Common myeloid progenitor, CD34-positive (primary cell): ENCODE measurements around the gene CSTF3.
A peak's percentile ranks its signal among the peaks of the same experiment; 100 is the strongest.

Source experiments
- CTCF ChIA-PET: fragments of 350-600 bp; sonication (Branson Sonifier 250); formaldehyde crosslinking; loops from one replicate; lab custom pipeline; 2021; ENCODE audit warnings: antibody characterized with exemption; lab: Charles Lee
- POLR2A ChIA-PET: fragments of 350-600 bp; sonication (Branson Sonifier 250); formaldehyde crosslinking; loops from one replicate; lab custom pipeline; 2021; ENCODE audit warnings: antibody characterized with exemption; lab: Charles Lee
- DNase-seq, 3 donors: peaks; one replicate each; pipeline versions ENCODE4 v3.0.0 to v3.0.0-alpha.2; 2013
- H3K27ac ChIP-seq, 2 experiments: 1 replicate in 1 of 2; 2 replicates in 1 of 2; pipeline ENCODE4 v1.7.0; 2013; ENCODE audit warnings: inconsistent platforms in 2 of 2, low read length in 2 of 2, mild to moderate bottlenecking in 2 of 2, low read depth in 1 of 2, moderate library complexity in 1 of 2; ENCODE audit not compliant: severe bottlenecking in 2 of 2, insufficient read depth in 1 of 2, poor library complexity in 1 of 2
- H3K27me3 ChIP-seq, 5 experiments: replicated peaks in 2 of 5; 1 replicate in 3 of 5; 2 replicates in 2 of 5; pipeline versions ENCODE4 v1.6.1 to v1.7.0; 2013; ENCODE audit warnings: low read length in 4 of 5, mild to moderate bottlenecking in 2 of 5, moderate library complexity in 2 of 5, inconsistent platforms in 1 of 5; ENCODE audit not compliant: insufficient read depth in 5 of 5, control insufficient read depth in 4 of 5
- H3K36me3 ChIP-seq, 4 experiments: 1 replicate in 2 of 4; 2 replicates in 2 of 4; pipeline versions ENCODE4 v1.6.1 to v1.7.0; 2013; ENCODE audit warnings: low read length in 3 of 4, control low read depth in 1 of 4, mild to moderate bottlenecking in 1 of 4; ENCODE audit not compliant: control insufficient read depth in 4 of 4, insufficient read depth in 4 of 4
- H3K4me1 ChIP-seq, 4 experiments: 1 replicate in 3 of 4; 2 replicates in 1 of 4; pipeline versions ENCODE4 v1.6.1 to v1.7.1; 2013; ENCODE audit warnings: low read length in 3 of 4, mild to moderate bottlenecking in 3 of 4, control low read depth in 1 of 4, inconsistent platforms in 1 of 4, moderate library complexity in 1 of 4; ENCODE audit not compliant: control insufficient read depth in 4 of 4, insufficient read depth in 4 of 4; ENCODE audit errors: control extremely low read depth in 1 of 4
- H3K4me3 ChIP-seq, 7 experiments: 1 replicate in 4 of 7; 2 replicates in 3 of 7; pipeline versions ENCODE4 v1.5.1 to v1.7.0; 2013; ENCODE audit warnings: mild to moderate bottlenecking in 7 of 7, low read length in 6 of 7, moderate library complexity in 6 of 7, inconsistent platforms in 2 of 7, low read depth in 2 of 7, control low read depth in 1 of 7; ENCODE audit not compliant: insufficient read depth in 4 of 7, control insufficient read depth in 1 of 7; ENCODE audit errors: extremely low read depth in 1 of 7
- H3K9me3 ChIP-seq, 5 experiments: 1 replicate in 4 of 5; 2 replicates in 1 of 5; pipeline versions ENCODE4 v1.6.1 to v1.7.1; 2013; ENCODE audit warnings: low read length in 4 of 5, mild to moderate bottlenecking in 2 of 5, inconsistent platforms in 1 of 5, low read depth in 1 of 5, moderate library complexity in 1 of 5; ENCODE audit not compliant: control insufficient read depth in 4 of 5, insufficient read depth in 2 of 5; ENCODE audit errors: control extremely low read depth in 1 of 5
- WGBS: methylation state at CpG from one replicate; pipeline ENCODE4 v1.1.5; 2013; ENCODE audit not compliant: insufficient coverage; 5-methylcytosine and 5-hydroxymethylcytosine counted together

CSTF3 gene

GRCh38 chr11:33045551-33046255, 115.6 kb downstream of the CSTF3 start:
- ChIA-PET CTCF (interaction anchor here (0.7 to 2.2 kb wide), 4 partner anchors 10 to 20 kb away, joined by 3 to 10 read pairs (median 4); no protein-coding TSS in a partner anchor), POLR2A (no interaction called here)
- DNase-seq: no peak
- Histone ChIP-seq H3K27ac (no peak overlapping the region), H3K4me1 (peaks cover 0 to 9% (median 4%) of the 10 kb centered on the region in 4 experiments), H3K4me3 (no peak overlapping the region), H3K36me3 (peaks cover 7 to 35% (median 18%) of the 10 kb centered on the region in 4 experiments), H3K27me3 (no peaks in the 10 kb centered on the region), H3K9me3 (peaks cover 0 to 8% (median 0%) of the 10 kb centered on the region in 5 experiments)
- WGBS: 97% methylated on average over 8 of the region's 8 CpGs

- Histone ChIP-seq H3K4me1 (peaks cover 0 to 19% (median 12%) of the 10 kb centered on the region in 4 experiments), H3K27me3 (no peaks in the 10 kb centered on the region), H3K9me3 (peaks cover 0 to 8% (median 0%) of the 10 kb centered on the region in 5 experiments), H3K4me3 (no peak overlapping the region), H3K36me3 (peaks cover 7 to 35% (median 18%) of the 10 kb centered on the region in 4 experiments), H3K27ac (no peak overlapping the region)
- POLR2A ChIA-PET: no interaction called here
- no peak for DNase-seq
- CTCF ChIA-PET: interaction anchor here (1.5 to 1.7 kb wide), 2 partner anchors 9 to 78 kb away, joined by 3 to 4 read pairs; no protein-coding TSS in a partner anchor
- WGBS: 100% methylated on average over 2 of the region's 4 CpGs
Measured at GRCh38 chr11:33044285-33044756, 117.0 kb downstream of the CSTF3 start.

GRCh38 chr11:33043221-33043830, 118.0 kb downstream of the CSTF3 start:
- POLR2A ChIA-PET: no interaction called here
- CTCF ChIA-PET: interaction anchor here (1.5 to 1.7 kb wide), 2 partner anchors 10 to 77 kb away, joined by 3 to 4 read pairs; no protein-coding TSS in a partner anchor
- H3K4me3 ChIP-seq: no peak overlapping the region
- no peaks in the 10 kb centered on the region for H3K27me3 ChIP-seq
- H3K4me1 ChIP-seq: peaks cover 0 to 14% (median 12%) of the 10 kb centered on the region in 4 experiments
- peaks cover 0 to 8% (median 0%) of the 10 kb centered on the region in 5 experiments for H3K9me3 ChIP-seq
- no peak for DNase-seq
- no CpG with 5 or more reads among the region's 2 CpGs for WGBS
- H3K36me3 ChIP-seq: peaks cover 7 to 30% (median 18%) of the 10 kb centered on the region in 4 experiments
- H3K27ac ChIP-seq: no peak overlapping the region

- peak overlapping the region in 2 of 7 experiments; percentile 95 to 98 for H3K4me3 ChIP-seq
- POLR2A ChIA-PET: no interaction called here
- WGBS: 92% methylated on average over 2 of the region's 5 CpGs
- H3K36me3 ChIP-seq: peaks cover 2 to 22% (median 14%) of the 10 kb centered on the region in 4 experiments
- no peaks in the 10 kb centered on the region for H3K27me3 ChIP-seq
- H3K4me1 ChIP-seq: peaks cover 0 to 23% (median 16%) of the 10 kb centered on the region in 4 experiments
- H3K27ac ChIP-seq: no peak overlapping the region
- no peak for DNase-seq
- CTCF ChIA-PET: no interaction called here
- peaks cover 0 to 7% (median 0%) of the 10 kb centered on the region in 5 experiments for H3K9me3 ChIP-seq
Measured at GRCh38 chr11:33040862-33041453, 120.3 kb downstream of the CSTF3 start.

- ChIA-PET CTCF (interaction anchor here (0.6 to 2.0 kb wide), 6 partner anchors 23 to 703 kb away, joined by 4 to 11 read pairs (median 4); partner anchors contain the start of gene DEPDC7), POLR2A (interaction anchor here (0.7 to 1.1 kb wide), 2 partner anchors 11 to 16 kb away, joined by 3 to 6 read pairs; no protein-coding TSS in a partner anchor)
- Histone ChIP-seq H3K27ac (peak overlapping the region in 1 of 2 experiments; percentile 85), H3K4me3 (peak overlapping the region; percentile 90 to 98 (median 95)), H3K4me1 (peaks cover 0 to 24% (median 16%) of the 10 kb centered on the region in 4 experiments), H3K36me3 (peaks cover 2 to 15% (median 10%) of the 10 kb centered on the region in 4 experiments), H3K27me3 (no peaks in the 10 kb centered on the region), H3K9me3 (peaks cover 0 to under 1% (median 0%) of the 10 kb centered on the region in 5 experiments)
- WGBS: 8% methylated on average over 19 of the region's 30 CpGs
- peak in 2 of 3 donors; percentile 50 to 51 for DNase-seq
Measured at GRCh38 chr11:33040033-33040861, 121.0 kb downstream of the CSTF3 start.
